Esophagus muscularis mucosa (tissue), 4 donors: ENCODE data around the gene NAE1. TPM values are rescaled to one million over a fixed set of nuclear protein-coding genes. Genes with fewer than 3 reads are reported as not detected.
"Not testable (repeated sequence)": the region's sequence is repeated elsewhere in the genome, so short reads cannot be mapped to it uniquely, and the experiment has no call there.

ENCODE experiments used
- DNase-seq: peaks from one replicate; pipeline ENCODE4 v3.0.0-alpha.2; 2017; ENCODE audit errors: extremely low spot score
- H3K27ac ChIP-seq, 4 donors: fragments of 200-600 bp; sonication (generic); replicated peaks in 1 of 4; 1 replicate in 3 of 4; 2 replicates in 1 of 4; pipeline ENCODE4 v1.5.1; 2016 to 2019; ENCODE audit warnings: mild to moderate bottlenecking in 1 of 4
- H3K27me3 ChIP-seq, 4 donors: fragments of 200-600 bp; sonication (generic); one replicate each; pipeline versions ENCODE4 v1.5.1 to v1.6.0; 2016 to 2019
- H3K36me3 ChIP-seq, 4 donors: fragments of 200-600 bp; sonication (generic); one replicate each; pipeline ENCODE4 v1.5.1; 2016 to 2019
- H3K4me1 ChIP-seq, 4 donors: fragments of 200-600 bp; sonication (generic); one replicate each; pipeline ENCODE4 v1.5.1; 2016 to 2019
- H3K4me3 ChIP-seq, 4 donors: fragments of 200-600 bp; sonication (generic); 1 replicate in 2 of 4; 2 replicates in 2 of 4; pipeline ENCODE4 v1.5.1; 2016 to 2019; ENCODE audit warnings: mild to moderate bottlenecking in 4 of 4, moderate library complexity in 1 of 4
- H3K9me3 ChIP-seq, 4 donors: fragments of 200-600 bp; sonication (generic); 1 replicate in 3 of 4; 2 replicates in 1 of 4; pipeline ENCODE4 v1.5.1; 2016 to 2019
- EP300 ChIP-seq: sonication (generic); formaldehyde crosslinking; IDR thresholded peaks from one replicate; pipeline ENCODE4 v1.6.1; 2017; ENCODE audit warnings: antibody characterized with exemption
- POLR2A ChIP-seq: fragments of 450-650 bp; IDR thresholded peaks from one replicate; pipeline ENCODE4 v1.6.1; 2017; ENCODE audit warnings: antibody characterized with exemption, moderate library complexity, mild to moderate bottlenecking, low read depth
- POLR2AphosphoS5 ChIP-seq, 2 donors: sonication (generic); formaldehyde crosslinking; IDR thresholded peaks; one replicate each; pipeline ENCODE4 v1.6.1; 2017; ENCODE audit warnings: antibody characterized with exemption in 2 of 2
- WGBS: methylation state at CpG from one replicate; pipeline ENCODE4 v1.1.5; 2018; 5-methylcytosine and 5-hydroxymethylcytosine counted together
- intact Hi-C: fragments of 100-400 bp; cut with DNase I; formaldehyde crosslinking; loops from one replicate; pipeline ENCODE4 v1.15.1; 2023
- total RNA-seq, 4 donors: library from RNA; depleted of rRNA; stranded (reverse); fragments of >200 nt; gene quantifications; one replicate each; pipeline versions ENCODE4 v1.1.0 to v1.2.1, GENCODE V29; 2016
- TF ChIP-seq, protein P1 (sequence below), 3 experiments: fragments of 200-600 bp in 2 of 3; fragments of 450-650 bp in 1 of 3; sonication (generic) in 2 of 3; IDR thresholded peaks; one replicate each; pipeline ENCODE4 v1.5.1; 2017 to 2019; ENCODE audit warnings: antibody characterized with exemption in 3 of 3, mild to moderate bottlenecking in 2 of 3, moderate library complexity in 1 of 3

The NAE1 gene
- total RNA-seq, 4 donors from 2014 or later = 32.7 to 50.7 (median 42.4) TPM

DNA sequence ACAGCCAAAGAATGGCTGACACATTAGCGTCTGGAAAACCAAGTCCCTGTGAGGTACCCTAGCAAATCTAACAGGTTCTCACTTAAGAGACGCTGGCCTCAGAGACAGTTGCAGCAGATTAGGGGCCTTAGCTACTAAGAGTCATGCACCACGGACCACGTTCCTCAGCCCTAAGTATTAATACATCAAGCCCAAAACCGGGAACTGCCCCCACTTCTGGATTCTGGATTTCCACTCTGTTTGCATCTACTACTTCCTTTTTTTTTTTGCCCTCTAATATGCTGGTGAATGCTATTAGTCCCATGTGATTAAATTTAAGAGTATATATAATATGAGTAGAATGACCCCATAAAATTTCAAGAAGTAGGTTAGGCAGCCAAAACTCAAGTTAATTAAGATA, 28.6 kb downstream of the NAE1 start:
- Histone ChIP-seq H3K4me3 (no peak overlapping the region), H3K9me3 (no peaks in the 10 kb centered on the region), H3K27me3 (no peaks in the 10 kb centered on the region), H3K4me1 (no peaks in the 10 kb centered on the region), H3K27ac (no peak overlapping the region), H3K36me3 (peaks cover 42 to 65% (median 53%) of the 10 kb centered on the region in 4 donors)
- WGBS = 80% methylated on average over 5 of the region's 5 CpGs
- intact Hi-C loops = no loop called here
- TF ChIP-seq POLR2A (no peak), POLR2AphosphoS5 (IDR thresholded peaks at IDR 0.05) (no peak), EP300 (no peak)
- TF ChIP-seq, protein P1, sequence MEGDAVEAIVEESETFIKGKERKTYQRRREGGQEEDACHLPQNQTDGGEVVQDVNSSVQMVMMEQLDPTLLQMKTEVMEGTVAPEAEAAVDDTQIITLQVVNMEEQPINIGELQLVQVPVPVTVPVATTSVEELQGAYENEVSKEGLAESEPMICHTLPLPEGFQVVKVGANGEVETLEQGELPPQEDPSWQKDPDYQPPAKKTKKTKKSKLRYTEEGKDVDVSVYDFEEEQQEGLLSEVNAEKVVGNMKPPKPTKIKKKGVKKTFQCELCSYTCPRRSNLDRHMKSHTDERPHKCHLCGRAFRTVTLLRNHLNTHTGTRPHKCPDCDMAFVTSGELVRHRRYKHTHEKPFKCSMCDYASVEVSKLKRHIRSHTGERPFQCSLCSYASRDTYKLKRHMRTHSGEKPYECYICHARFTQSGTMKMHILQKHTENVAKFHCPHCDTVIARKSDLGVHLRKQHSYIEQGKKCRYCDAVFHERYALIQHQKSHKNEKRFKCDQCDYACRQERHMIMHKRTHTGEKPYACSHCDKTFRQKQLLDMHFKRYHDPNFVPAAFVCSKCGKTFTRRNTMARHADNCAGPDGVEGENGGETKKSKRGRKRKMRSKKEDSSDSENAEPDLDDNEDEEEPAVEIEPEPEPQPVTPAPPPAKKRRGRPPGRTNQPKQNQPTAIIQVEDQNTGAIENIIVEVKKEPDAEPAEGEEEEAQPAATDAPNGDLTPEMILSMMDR (IDR thresholded peaks at IDR 0.05) = no peak
- DNase-seq = no peak

DNA sequence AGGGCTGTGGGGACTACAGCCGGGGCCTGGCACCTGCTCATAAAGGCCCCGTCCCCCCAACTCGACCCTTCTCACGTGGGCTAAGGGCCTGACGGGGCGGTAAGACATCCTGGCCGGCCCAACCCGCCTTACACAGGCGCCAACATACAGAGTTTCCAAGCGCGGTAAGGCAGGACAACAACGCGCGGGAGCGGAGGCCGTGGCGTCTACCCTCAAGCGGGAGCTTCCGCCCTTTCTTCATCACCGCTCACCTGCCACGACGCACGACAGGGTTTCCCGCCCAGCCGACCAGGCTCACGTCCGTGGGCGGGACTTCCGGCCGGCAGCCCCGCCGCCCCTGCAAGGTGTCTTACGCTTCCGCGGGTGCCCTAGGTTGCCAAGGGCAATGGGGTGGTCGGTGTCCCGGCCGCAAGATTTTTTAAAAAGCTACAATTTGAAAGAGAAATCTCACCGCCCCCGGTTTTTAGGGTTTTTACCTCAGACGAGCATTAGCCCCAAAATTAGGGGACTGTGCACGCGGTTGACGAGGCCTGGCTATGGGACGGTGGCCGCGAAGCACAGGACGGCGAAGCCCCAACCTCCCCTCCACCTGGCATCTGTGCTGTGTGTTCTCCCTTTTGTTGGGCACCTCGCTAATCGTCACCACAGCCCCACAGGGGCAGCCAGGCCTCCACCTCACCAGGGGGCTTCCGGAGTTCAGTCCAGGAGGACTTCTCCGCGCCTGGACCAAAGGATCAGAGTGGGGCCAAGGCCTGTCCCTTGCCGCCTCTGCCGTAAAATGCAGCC, 29.3 kb downstream of the NAE1 start, which contains the start of gene TERB1:
Gene TERB1, minus strand, starts transcription at position 265 of the 786 bp plus-strand sequence. CDS start 4,786 bp downstream, outside the sequence.
- no peak within 1 kb of the TSS for H3K4me3 ChIP-seq
- no peaks in the 10 kb centered on the region for H3K4me1 ChIP-seq
- no peak for TF ChIP-seq EP300
- no peak for TF ChIP-seq POLR2AphosphoS5 (IDR thresholded peaks at IDR 0.05)
- TF ChIP-seq, protein P1 (IDR thresholded peaks at IDR 0.05) = no peak
- TF ChIP-seq POLR2A = no peak
- WGBS = 90% methylated on average over 48 of the region's 56 CpGs
- H3K36me3 ChIP-seq = peaks cover 41 to 59% (median 47%) of the 10 kb centered on the region in 4 donors
- intact Hi-C loops = no loop called here
- H3K27ac ChIP-seq = no peak within 1 kb of the TSS
- no peaks in the 10 kb centered on the region for H3K27me3 ChIP-seq
- H3K9me3 ChIP-seq = no peaks in the 10 kb centered on the region
- DNase-seq = no peak

DNA sequence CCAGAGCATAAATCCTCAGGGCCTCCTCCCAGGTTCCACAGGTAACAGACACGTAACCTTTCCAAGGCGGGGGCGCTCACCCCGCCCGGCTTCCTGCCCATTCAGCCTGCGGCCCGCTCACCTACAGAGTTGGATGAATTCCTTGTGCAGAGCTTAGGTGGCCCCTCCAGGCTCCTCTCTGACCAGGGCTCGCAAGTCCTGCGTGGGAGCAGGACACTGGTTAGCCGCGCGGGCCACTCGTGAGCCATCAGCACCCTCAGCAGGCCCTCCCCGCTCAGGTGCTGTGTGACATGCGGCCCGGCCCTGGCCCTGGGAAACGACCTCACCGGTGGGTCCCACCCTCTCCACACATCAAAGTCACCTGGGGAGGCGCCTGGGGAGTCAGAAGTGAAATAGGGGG, 29.9 kb downstream of the NAE1 start:
- Histone ChIP-seq H3K27ac (no peak overlapping the region), H3K27me3 (no peaks in the 10 kb centered on the region), H3K36me3 (peaks cover 34 to 52% (median 41%) of the 10 kb centered on the region in 4 donors), H3K4me1 (no peaks in the 10 kb centered on the region), H3K4me3 (no peak overlapping the region), H3K9me3 (no peaks in the 10 kb centered on the region)
- 86% methylated on average over 7 of the region's 19 CpGs for WGBS
- intact Hi-C loops = no loop called here
- DNase-seq = no peak
- TF ChIP-seq EP300 (no peak), POLR2AphosphoS5 (IDR thresholded peaks at IDR 0.05) (no peak), POLR2A (no peak)
- TF ChIP-seq, protein P1 (IDR thresholded peaks at IDR 0.05) = no peak

DNA sequence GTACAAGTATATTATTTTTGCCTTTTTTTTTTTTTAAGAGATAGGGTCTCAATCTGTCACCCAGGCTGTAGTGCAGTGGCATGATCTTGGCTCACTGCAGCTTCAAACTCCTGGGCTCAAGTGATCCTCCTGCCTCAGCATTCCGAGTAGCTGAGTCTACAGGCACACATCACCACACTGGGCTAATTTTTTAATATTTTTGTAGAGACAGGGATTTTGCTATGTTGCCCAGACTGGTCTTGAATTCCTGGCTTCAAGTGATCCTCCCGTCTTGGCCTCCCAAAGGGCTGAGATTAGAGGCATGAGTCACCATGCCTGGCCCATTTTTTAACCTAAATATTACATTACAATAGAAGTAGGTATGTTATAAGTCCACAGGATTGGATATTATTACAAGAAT, 32.6 kb downstream of the NAE1 start:
- intact Hi-C loops = no loop called here
- TF ChIP-seq, protein P1 (IDR thresholded peaks at IDR 0.05) = no peak
- TF ChIP-seq POLR2AphosphoS5 (IDR thresholded peaks at IDR 0.05) (no peak), EP300 (no peak), POLR2A (no peak)
- H3K27me3 ChIP-seq = no peaks in the 10 kb centered on the region

DNA sequence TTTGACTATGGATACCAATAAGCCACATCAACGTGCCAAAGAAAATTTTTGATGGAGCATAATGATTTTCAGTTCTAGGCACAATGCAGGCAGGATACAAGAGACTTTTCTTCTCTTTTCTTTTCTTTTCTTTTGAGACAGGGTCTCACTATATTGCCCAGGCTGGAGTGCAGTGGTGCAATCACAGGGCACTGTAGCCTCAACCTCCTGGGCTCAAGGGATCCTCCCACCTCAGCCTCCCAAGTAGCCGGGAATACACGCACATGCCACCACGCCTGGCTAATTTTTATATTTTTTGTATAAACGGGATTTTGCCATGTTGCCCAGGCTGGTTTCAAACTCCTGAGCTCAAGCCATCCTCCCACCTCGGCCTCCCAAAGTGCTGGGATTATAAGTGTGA, 36.8 kb downstream of the NAE1 start:
- intact Hi-C loops, H3K36me3 ChIP-seq: not testable (repeated sequence)
- WGBS = 93% methylated on average over 6 of the region's 6 CpGs

More for the DNA sequence above, 32.6 kb downstream of the NAE1 start:
- 74% methylated on average over 2 of the region's 2 CpGs for WGBS
- peaks cover 7 to 25% (median 15%) of the 10 kb centered on the region in 4 donors for H3K36me3 ChIP-seq
- no peak overlapping the region for H3K4me3 ChIP-seq
- H3K9me3 ChIP-seq = no peaks in the 10 kb centered on the region
- no peak for DNase-seq
- no peaks in the 10 kb centered on the region for H3K4me1 ChIP-seq
- H3K27ac ChIP-seq = no peak overlapping the region

More for the DNA sequence above, 36.8 kb downstream of the NAE1 start:
- DNase-seq, H3K27me3 ChIP-seq, H3K27ac ChIP-seq, H3K9me3 ChIP-seq, H3K4me3 ChIP-seq, H3K4me1 ChIP-seq: not testable (repeated sequence)
